MCF 10A (cell line): Measurements from ENCODE around the gene ADPRHL1. TPM values are rescaled to one million over a fixed set of nuclear protein-coding genes. Genes with fewer than 3 reads are reported as not detected.

ENCODE experiments used
- BruUV-seq: library from RNA; stranded (reverse); fragments of 400-500 nt; replicated peaks from 2 replicates; lab custom pipeline; 2021; lab: Mats Ljungman, UMichigan
- CTCF ChIA-PET: fragments of 300-600 bp; sonication (Branson Sonifier 250); formaldehyde crosslinking; extraction: SDS; loops from one replicate; lab custom pipeline; 2021; ENCODE audit warnings: antibody characterized with exemption, inconsistent platforms; lab: Yijun Ruan, JAX
- POLR2A ChIA-PET: fragments of 300-600, 350-650 bp; sonication (Branson Sonifier 250); formaldehyde crosslinking; extraction: SDS; loops from one replicate; lab custom pipeline; 2020; ENCODE audit warnings: antibody characterized with exemption, inconsistent platforms; lab: Yijun Ruan, JAX
- DNase-seq: peaks from one replicate; pipeline ENCODE4 v3.0.0-alpha.2; 2018; ENCODE audit not compliant: unreplicated experiment
- H3K27ac Mint-ChIP-seq: one replicate; pipeline ENCODE4 v1.8.0; 2022; ENCODE audit warnings: mild to moderate bottlenecking, low read depth, mixed read lengths; ENCODE audit not compliant: unreplicated experiment
- H3K27me3 Mint-ChIP-seq: one replicate; pipeline ENCODE4 v1.8.0; 2022; ENCODE audit warnings: mixed read lengths; ENCODE audit not compliant: insufficient read depth, unreplicated experiment
- H3K36me3 Mint-ChIP-seq: one replicate; pipeline ENCODE4 v1.8.0; 2022; ENCODE audit warnings: mild to moderate bottlenecking, moderate library complexity, mixed read lengths; ENCODE audit not compliant: insufficient read depth, unreplicated experiment
- H3K4me1 Mint-ChIP-seq: one replicate; pipeline ENCODE4 v1.8.0; 2022; ENCODE audit warnings: mixed read lengths; ENCODE audit not compliant: insufficient read depth, unreplicated experiment
- H3K4me3 Mint-ChIP-seq: one replicate; pipeline ENCODE4 v1.8.0; 2022; ENCODE audit warnings: mild to moderate bottlenecking, moderate library complexity, mixed read lengths; ENCODE audit not compliant: unreplicated experiment
- H3K9me3 Mint-ChIP-seq: one replicate; pipeline ENCODE4 v1.8.0; 2022; ENCODE audit warnings: mixed read lengths; ENCODE audit not compliant: unreplicated experiment
- CTCF ChIP-seq: fragments of 200-600 bp; IDR thresholded peaks from one replicate; pipeline ENCODE4 v1.8.0; 2022; ENCODE audit warnings: antibody characterized with exemption, mild to moderate bottlenecking; ENCODE audit not compliant: unreplicated experiment
- intact Hi-C: fragments of 100-400 bp; cut with micrococcal nuclease; formaldehyde crosslinking; loops from 2 replicates; pipeline ENCODE4 v1.14.1; 2022
- total RNA-seq: library from RNA; stranded (reverse); gene quantifications from 2 replicates; pipeline ENCODE4 v1.2.3, GENCODE V29; 2022

Gene ADPRHL1
- total RNA-seq, 1 experiment from 2014 or later = 2.6 TPM

- no peaks in the 10 kb centered on the region for H3K36me3 Mint-ChIP-seq
- H3K4me1 Mint-ChIP-seq = peaks cover 10% of the 10 kb centered on the region
Measured at GRCh38 chr13:113411216-113412023, 41.9 kb downstream of the ADPRHL1 start.

GRCh38 chr13:113410472-113411201 lies 42.7 kb downstream of the ADPRHL1 start:
- no TSS peak for BruUV-seq
- intact Hi-C loops = no loop called here
- POLR2A ChIA-PET = interaction anchor here (0.6 kb wide), 1 partner anchor 113 kb away, joined by 3 read pairs; no protein-coding TSS in a partner anchor
- peak; percentile 38 for DNase-seq
- Mint-ChIP-seq H3K9me3 (no peaks in the 10 kb centered on the region), H3K36me3 (no peaks in the 10 kb centered on the region), H3K27me3 (no peaks in the 10 kb centered on the region), H3K4me1 (peaks cover 10% of the 10 kb centered on the region), H3K4me3 (no peak overlapping the region), H3K27ac (no peak overlapping the region)
- TF ChIP-seq CTCF = no peak
- CTCF ChIA-PET = interaction anchor here (0.6 to 1.0 kb wide), 2 partner anchors 16 to 376 kb away, joined by 3 to 5 read pairs; no protein-coding TSS in a partner anchor

More at GRCh38 chr13:113411216-113412023, 41.9 kb downstream of the ADPRHL1 start:
- H3K27ac Mint-ChIP-seq = no peak overlapping the region
- DNase-seq = peak; percentile 75
- TF ChIP-seq CTCF = no peak
- POLR2A ChIA-PET = interaction anchor here (0.6 kb wide), 1 partner anchor 113 kb away, joined by 3 read pairs; no protein-coding TSS in a partner anchor
- peaks cover 3% of the 10 kb centered on the region for H3K27me3 Mint-ChIP-seq
- BruUV-seq = no TSS peak
- no peaks in the 10 kb centered on the region for H3K9me3 Mint-ChIP-seq
- CTCF ChIA-PET = interaction anchor here (0.6 to 1.0 kb wide), 2 partner anchors 17 to 377 kb away, joined by 3 to 5 read pairs; no protein-coding TSS in a partner anchor
- H3K4me3 Mint-ChIP-seq = peak overlapping the region; percentile 43
- intact Hi-C loops = no loop called here

- no peak overlapping the region for H3K27ac Mint-ChIP-seq
Measured at GRCh38 chr13:113408562-113408961, 44.7 kb downstream of the ADPRHL1 start.

More at GRCh38 chr13:113408562-113408961, 44.7 kb downstream of the ADPRHL1 start:
- H3K36me3 Mint-ChIP-seq = no peaks in the 10 kb centered on the region
- DNase-seq = no peak
- H3K9me3 Mint-ChIP-seq = no peaks in the 10 kb centered on the region
- ChIA-PET CTCF (interaction anchor here (0.7 kb wide), 1 partner anchor 79 kb away, joined by 3 read pairs; no protein-coding TSS in a partner anchor), POLR2A (no interaction called here)
- no TSS peak for BruUV-seq
- H3K4me3 Mint-ChIP-seq = no peak overlapping the region
- TF ChIP-seq CTCF = no peak
- intact Hi-C loops = no loop called here
- peaks cover 10% of the 10 kb centered on the region for H3K4me1 Mint-ChIP-seq
- no peaks in the 10 kb centered on the region for H3K27me3 Mint-ChIP-seq
